ENCODE data around the gene MAPKBP1.

The MAPKBP1 gene

GRCh38 chr15:41806291-41807181 is 32.3 kb downstream of the MAPKBP1 start:
- peak; percentile 18 for DNase-seq

DNA sequence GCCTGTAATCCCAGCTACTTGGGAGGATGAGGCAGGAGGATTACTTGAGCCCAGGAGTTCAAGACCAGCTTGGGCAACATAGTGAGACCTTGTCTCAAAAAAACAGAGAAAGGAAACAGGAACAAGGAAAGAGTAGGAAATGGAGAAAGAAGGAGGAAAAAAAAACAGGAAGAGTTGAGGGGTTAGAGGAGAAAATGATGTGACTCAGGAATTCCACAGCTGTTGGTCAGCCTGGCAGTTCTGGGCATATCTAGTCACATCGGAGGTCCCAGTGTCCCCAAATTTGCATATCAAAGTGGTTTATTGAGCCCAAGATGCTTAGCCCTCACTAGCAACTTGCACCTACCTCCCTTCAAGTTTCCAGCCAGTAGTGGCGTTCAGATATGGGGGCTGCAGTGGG is 34.8 kb downstream of the MAPKBP1 start:
- DNase-seq = no peak

DNA sequence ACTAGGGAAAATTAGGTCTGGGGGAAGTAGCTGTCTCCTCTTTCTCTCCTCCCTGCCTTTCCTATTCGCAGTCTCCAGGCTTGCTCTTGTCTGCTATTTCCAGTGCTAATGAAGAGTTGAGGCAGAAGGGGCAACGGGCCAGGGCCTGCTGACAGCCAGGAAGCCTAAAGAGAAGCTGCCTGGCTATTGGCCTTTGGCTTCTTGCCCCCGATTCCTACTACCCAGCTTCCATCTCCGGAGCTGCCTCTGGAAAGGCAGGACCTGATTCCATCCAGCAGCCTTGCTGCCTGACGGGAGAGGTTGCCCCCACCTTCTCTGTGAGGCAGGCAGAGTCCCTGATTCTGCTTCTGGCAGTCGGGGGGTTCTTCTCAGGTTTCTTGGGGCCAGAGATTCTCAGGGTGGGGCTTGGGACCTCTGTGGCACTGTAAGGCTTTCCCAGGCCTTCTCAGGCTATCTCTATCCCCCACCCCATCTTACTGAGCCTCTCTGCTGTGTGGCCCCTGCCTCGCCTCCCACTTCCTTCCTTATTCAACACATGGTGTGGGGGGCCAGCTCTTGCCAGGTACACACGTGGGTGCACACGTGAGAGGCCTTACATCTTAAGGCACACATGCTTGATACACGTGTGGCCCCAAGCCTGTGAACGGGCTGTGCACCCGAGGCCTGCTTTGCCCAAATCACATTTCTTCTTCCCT is 35.4 kb downstream of the MAPKBP1 start:
- DNase-seq = no peak

- no peak for DNase-seq
Measured at GRCh38 chr15:41810651-41811431, 36.6 kb downstream of the MAPKBP1 start.

GRCh38 chr15:41811432-41812195 is 37.3 kb downstream of the MAPKBP1 start:
- no peak for DNase-seq

DNA sequence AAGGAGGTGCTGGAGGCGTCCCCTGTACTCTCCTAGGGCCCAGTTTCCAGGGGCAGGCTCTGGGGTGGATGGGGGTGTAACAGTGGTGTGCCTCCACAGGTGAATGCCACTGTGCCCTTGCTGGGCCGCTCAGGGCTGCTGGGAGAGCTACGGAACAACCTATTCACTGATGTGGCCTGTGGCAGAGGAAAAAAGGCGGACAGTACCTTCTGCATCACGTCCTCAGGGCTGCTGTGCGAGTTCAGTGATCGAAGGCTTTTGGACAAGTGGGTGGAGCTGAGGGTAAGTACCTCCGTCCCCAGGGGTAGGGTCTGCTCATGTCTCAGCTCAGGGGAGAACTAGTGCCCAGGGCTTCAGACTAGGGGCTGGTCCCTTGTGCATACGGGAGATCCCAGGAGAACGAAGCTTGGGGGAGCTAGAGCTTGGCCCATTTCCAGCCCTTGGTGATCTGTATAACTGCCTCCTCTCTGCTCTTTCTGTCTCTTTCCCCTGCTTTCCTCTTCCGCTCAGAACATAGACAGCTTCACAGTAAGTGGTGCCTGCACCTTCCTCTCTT is 38.6 kb downstream of the MAPKBP1 start:
- no peak for DNase-seq

GRCh38 chr15:41813426-41813825 is 39.1 kb downstream of the MAPKBP1 start:
- DNase-seq = no peak

DNA sequence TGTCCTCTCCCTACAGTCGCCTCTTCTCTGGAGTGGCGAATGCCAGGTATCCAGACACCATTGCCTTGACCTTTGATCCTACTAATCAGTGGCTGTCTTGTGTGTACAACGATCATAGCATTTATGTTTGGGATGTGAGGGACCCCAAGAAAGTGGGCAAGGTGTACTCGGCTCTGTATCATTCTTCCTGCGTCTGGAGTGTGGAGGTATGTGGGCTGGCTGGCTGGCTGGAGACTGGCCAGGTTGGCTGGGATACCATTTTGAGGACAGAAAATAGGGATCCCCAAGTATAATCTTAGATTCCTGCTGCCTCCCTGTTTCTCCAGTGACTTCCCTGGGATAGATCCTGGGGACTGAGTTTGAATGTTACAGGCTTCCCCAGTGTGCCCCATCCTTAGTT is 40.2 kb downstream of the MAPKBP1 start:
- DNase-seq = no peak

DNA sequence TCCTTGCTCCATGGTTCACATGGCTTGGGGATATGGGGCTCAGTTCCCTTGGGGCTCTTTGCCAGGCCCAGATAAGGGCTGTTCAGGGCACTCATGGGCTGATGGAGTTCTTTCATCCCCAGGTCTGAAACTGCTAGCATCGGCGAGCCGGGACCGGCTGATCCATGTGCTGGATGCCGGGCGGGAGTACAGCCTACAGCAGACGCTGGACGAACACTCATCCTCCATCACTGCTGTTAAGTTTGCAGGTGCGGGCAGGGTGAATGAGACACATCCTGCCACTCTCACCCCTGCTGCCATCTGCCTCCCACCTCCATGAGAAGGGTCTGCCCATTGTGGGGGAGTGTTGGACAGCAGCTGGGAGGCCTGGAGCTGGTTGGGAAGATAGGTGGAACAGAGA is 42.5 kb downstream of the MAPKBP1 start:
- no peak for DNase-seq

GRCh38 chr15:41817327-41817726 is 43.0 kb downstream of the MAPKBP1 start:
- DNase-seq = no peak

DNA sequence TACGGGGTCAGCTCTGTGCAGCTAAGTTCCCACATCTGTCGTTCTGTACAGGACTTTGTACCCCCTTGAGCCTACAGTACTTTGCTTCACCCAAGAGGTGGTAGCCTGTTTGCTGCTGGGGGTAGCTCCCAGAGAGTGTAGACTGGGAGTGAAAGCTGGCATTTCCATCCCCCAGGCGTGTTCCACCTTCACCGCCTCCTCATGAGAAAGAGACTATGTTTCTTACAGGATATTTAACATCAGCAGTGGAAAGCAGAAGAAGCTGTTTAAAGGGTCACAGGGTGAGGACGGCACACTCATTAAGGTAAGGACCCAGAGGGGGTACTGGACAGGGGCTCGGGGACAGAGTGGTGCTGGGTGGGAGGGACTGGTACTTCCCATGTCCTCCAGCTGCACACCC is 43.5 kb downstream of the MAPKBP1 start:
- no peak for DNase-seq

- no peak for DNase-seq
Measured at GRCh38 chr15:41819455-41820050, 45.3 kb downstream of the MAPKBP1 start.

- DNase-seq = no peak
Measured at GRCh38 chr15:41820791-41821423, 46.6 kb downstream of the MAPKBP1 start.

DNA sequence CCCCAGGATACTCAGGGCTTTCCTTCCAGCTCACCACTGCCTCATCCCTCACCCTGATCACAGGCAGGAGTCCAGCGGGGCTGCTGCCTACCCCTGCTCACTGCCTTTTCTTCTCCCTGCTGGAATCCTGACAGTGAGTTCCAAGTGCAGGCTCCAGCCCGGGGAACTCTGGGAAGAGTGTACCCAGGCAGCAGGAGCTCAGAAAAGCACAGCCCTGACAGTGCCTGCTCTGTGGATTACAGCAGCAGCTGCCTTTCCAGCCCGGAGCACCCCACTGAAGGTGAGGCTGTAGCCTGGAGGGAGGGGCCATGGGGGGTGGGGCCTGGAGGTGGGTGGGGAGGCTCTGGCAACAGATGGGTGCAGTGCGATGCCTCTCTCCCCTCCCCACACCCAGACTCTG is 47.5 kb downstream of the MAPKBP1 start:
- DNase-seq = no peak

GRCh38 chr15:41822471-41822870 is 48.2 kb downstream of the MAPKBP1 start:
- DNase-seq = no peak

- DNase-seq = no peak
Measured at GRCh38 chr15:41822957-41823356, 48.7 kb downstream of the MAPKBP1 start.

DNA sequence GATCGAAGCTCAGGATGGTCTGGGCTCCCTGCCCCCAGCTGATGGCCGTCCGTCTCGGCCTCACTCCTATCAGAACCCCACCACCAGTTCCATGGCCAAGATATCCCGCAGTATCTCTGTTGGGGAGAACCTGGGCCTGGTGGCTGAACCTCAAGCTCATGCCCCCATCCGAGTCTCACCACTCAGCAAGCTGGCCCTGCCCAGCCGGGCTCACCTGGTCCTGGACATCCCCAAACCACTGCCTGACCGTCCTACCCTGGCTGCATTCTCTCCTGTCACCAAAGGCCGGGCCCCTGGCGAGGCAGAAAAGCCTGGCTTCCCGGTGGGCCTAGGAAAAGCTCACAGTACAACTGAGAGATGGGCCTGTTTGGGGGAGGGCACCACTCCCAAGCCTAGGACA is 49.2 kb downstream of the MAPKBP1 start:
- DNase-seq = no peak

- no peak for DNase-seq
Measured at GRCh38 chr15:41824062-41824745, 49.9 kb downstream of the MAPKBP1 start.

DNA sequence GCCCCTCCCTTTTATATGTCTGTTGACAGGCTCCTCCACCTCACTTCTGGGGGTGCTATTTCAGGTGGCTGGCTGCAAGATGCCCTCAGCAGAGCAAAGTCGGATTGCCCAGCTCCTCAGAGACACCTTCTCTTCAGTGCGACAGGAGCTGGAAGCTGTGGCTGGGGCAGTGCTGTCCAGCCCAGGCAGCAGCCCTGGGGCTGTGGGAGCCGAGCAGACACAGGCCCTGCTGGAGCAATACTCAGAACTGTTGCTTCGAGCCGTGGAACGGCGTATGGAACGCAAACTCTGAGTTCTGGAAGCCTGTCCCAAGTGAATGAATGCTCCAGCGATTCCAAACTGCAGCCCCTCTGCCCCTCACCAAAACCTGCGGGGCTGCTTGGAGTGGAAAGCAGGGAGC is 50.9 kb downstream of the MAPKBP1 start:
- DNase-seq = no peak

GRCh38 chr15:41825572-41826535 is 51.6 kb downstream of the MAPKBP1 start:
- DNase-seq = no peak
